ENCODE measurements around the gene HMGA1. TPM values are rescaled to one million over a fixed set of nuclear protein-coding genes. Genes with fewer than 3 reads are reported as not detected.

Gene HMGA1
- total and polyA plus RNA-seq, 2 of the 13 experiments (the other 11 are each of a cell fraction or from before 2014, with no cell fraction given) = 117 to 145 TPM

GRCh38 chr6:34248727-34249468, 12.2 kb downstream of the HMGA1 start, which contains the start of gene SMIM29 (continued):
- TF ChIP-seq HBP1 (CRISPR knock-in tag; IDR thresholded peaks at IDR 0.05; ENCODE audit: low read depth) = no peak
- TF ChIP-seq PAWR (CRISPR knock-in tag; IDR thresholded peaks at IDR 0.05; ENCODE audit: borderline replicate concordance) = 0 out of 2 replicates have a peak, but pooled peaks have one; percentile 58
- peak; percentile 62; the same call in 1 of the 2 replicates for TF ChIP-seq TMF1 (CRISPR knock-in tag; IDR thresholded peaks at IDR 0.05; ENCODE audit: low read depth)
- TF ChIP-seq MED1 (CRISPR knock-in tag; IDR thresholded peaks at IDR 0.05) = peak; percentile 57
- no peak for TF ChIP-seq BATF2 (CRISPR knock-in tag; IDR thresholded peaks at IDR 0.05)
- TF ChIP-seq ZSCAN21 (CRISPR knock-in tag; IDR thresholded peaks at IDR 0.05; ENCODE audit: borderline replicate concordance) = peak; percentile 75
- peak; percentile 68; the same call in 1 of the 2 replicates for TF ChIP-seq REL (CRISPR knock-in tag; conservative IDR thresholded peaks at IDR 0.05)
- peak; percentile 74; the same call in 1 of the 2 replicates for TF ChIP-seq HNRNPUL1 (IDR thresholded peaks at IDR 0.05; ENCODE audit: low read depth, low read length)
- TF ChIP-seq ZNF784 (CRISPR knock-in tag; IDR thresholded peaks at IDR 0.05; ENCODE audit: borderline replicate concordance) = peak; percentile 72; the same call in 1 of the 2 replicates
- TF ChIP-seq ZNF230 (CRISPR knock-in tag; IDR thresholded peaks at IDR 0.05) = peak; percentile 90
- TF ChIP-seq PRPF4 (IDR thresholded peaks at IDR 0.05; ENCODE audit: low read depth, low read length, poor library complexity, severe bottlenecking) = no peak
- peak; percentile 62; the same call in 1 of the 2 replicates for TF ChIP-seq ARID5B (CRISPR knock-in tag; IDR thresholded peaks at IDR 0.05)
- TF ChIP-seq ZNF619 (CRISPR knock-in tag; IDR thresholded peaks at IDR 0.05) = no peak
- TF ChIP-seq NR2F6 (IDR thresholded peaks at IDR 0.05) = no peak
- peak; percentile 22; the same call in 1 of the 2 replicates for TF ChIP-seq NR2F6 (CRISPR knock-in tag; IDR thresholded peaks at IDR 0.05)
- TF ChIP-seq NPAS2 (CRISPR knock-in tag; IDR thresholded peaks at IDR 0.05; ENCODE audit: borderline replicate concordance) = no peak
- peak; percentile 90 for TF ChIP-seq HIVEP1 (CRISPR knock-in tag; IDR thresholded peaks at IDR 0.05)
- no peak for TF ChIP-seq TOE1 (CRISPR knock-in tag; IDR thresholded peaks at IDR 0.05)
- TF ChIP-seq NFIB (CRISPR knock-in tag; IDR thresholded peaks at IDR 0.05; ENCODE audit: borderline replicate concordance) = no peak
- TF ChIP-seq ZBTB33 (CRISPR knock-in tag; IDR thresholded peaks at IDR 0.05) = no peak

All from HepG2 (cell line).